HG02840 (cell line): ENCODE results near the gene UGT1A1.

Experiments
- ATAC-seq: cut with Tn5 transposase; IDR thresholded peaks from one replicate; pipeline ENCODE4 v1.9.1; 2021; ENCODE audit warnings: mild to moderate bottlenecking, moderate library complexity, moderate number of reproducible peaks; ENCODE audit not compliant: unreplicated experiment, low FRiP score

UGT1A1 gene

GRCh38 chr2:233794128-233794658, 34.1 kb downstream of the UGT1A1 start:
- no peak for ATAC-seq

- ATAC-seq: no peak
Observed at GRCh38 chr2:233795735-233796171, 35.7 kb downstream of the UGT1A1 start.

GRCh38 chr2:233796254-233796653, 36.2 kb downstream of the UGT1A1 start:
- ATAC-seq: no peak

GRCh38 chr2:233798335-233799086, 38.4 kb downstream of the UGT1A1 start:
- no peak for ATAC-seq

GRCh38 chr2:233799087-233799665, 39.1 kb downstream of the UGT1A1 start:
- ATAC-seq: no peak

- no peak for ATAC-seq
Observed at GRCh38 chr2:233799716-233800115, 39.6 kb downstream of the UGT1A1 start.

GRCh38 chr2:233800208-233800607, 40.1 kb downstream of the UGT1A1 start:
- ATAC-seq: no peak

GRCh38 chr2:233801357-233802131, 41.5 kb downstream of the UGT1A1 start:
- no peak for ATAC-seq

- no peak for ATAC-seq
Observed at GRCh38 chr2:233802132-233802815, 42.2 kb downstream of the UGT1A1 start.

GRCh38 chr2:233803292-233803911, 43.3 kb downstream of the UGT1A1 start:
- no peak for ATAC-seq

- no peak for ATAC-seq
Observed at GRCh38 chr2:233803994-233804393, 43.9 kb downstream of the UGT1A1 start.

GRCh38 chr2:233807215-233807865, 47.3 kb downstream of the UGT1A1 start:
- ATAC-seq: no peak

GRCh38 chr2:233807966-233808935, 48.2 kb downstream of the UGT1A1 start:
- ATAC-seq: no peak

- no peak for ATAC-seq
Observed at GRCh38 chr2:233810385-233810784, 50.3 kb downstream of the UGT1A1 start.

- no peak for ATAC-seq
Observed at GRCh38 chr2:233811087-233811486, 51.0 kb downstream of the UGT1A1 start.

- no peak for ATAC-seq
Observed at GRCh38 chr2:233811732-233812131, 51.7 kb downstream of the UGT1A1 start.

GRCh38 chr2:233813236-233814055, 53.4 kb downstream of the UGT1A1 start:
- no peak for ATAC-seq
